ENCODE data around the gene TLR8. TPM values are rescaled to one million over a fixed set of nuclear protein-coding genes. Genes with fewer than 3 reads are reported as not detected.
"Not testable (repeated sequence)": the region's sequence is repeated elsewhere in the genome, so short reads cannot be mapped to it uniquely, and the experiment has no call there.

TLR8 gene
- total RNA-seq, 2 experiments from 2014 or later, result 0.11 to 0.17 TPM

- ATAC-seq (ENCODE audit: low read depth); H3K27me3 Mint-ChIP-seq; DNase-seq; H3K27ac Mint-ChIP-seq; H3K36me3 Mint-ChIP-seq; H3K9me3 Mint-ChIP-seq; POLR2A ChIA-PET; H3K4me3 Mint-ChIP-seq: not testable (repeated sequence)
- H3K4me1 Mint-ChIP-seq, result peaks cover 19% of the 10 kb centered on the region
These were observed 37.2 kb downstream of the TLR8 start for GRCh38 chrX:12943592-12943991.

DNA sequence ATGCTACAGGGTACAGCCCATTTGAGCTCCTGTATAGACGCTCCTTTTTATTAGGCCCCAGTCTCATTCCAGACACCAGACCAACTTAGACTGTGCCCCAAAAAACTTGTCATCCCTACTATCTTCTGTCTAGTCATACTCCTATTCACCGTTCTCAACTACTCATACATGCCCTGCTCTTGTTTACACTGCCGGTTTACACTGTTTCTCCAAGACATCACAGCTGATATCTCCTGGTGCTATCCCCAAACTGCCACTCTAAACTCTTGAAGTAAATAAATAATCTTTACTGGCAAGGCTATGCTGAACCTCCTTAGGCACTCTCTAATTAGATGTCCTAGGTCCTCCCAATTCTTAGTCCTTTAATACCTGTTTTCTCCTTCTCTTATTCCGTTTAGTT is 38.0 kb downstream of the TLR8 start:
- POLR2A ChIA-PET; ATAC-seq (ENCODE audit: low read depth); H3K27me3 Mint-ChIP-seq: not testable (repeated sequence)

GRCh38 chrX:12945494-12945893 is 39.1 kb downstream of the TLR8 start:
- Mint-ChIP-seq H3K27me3 (no peaks in the 10 kb centered on the region), H3K4me3 (no peak overlapping the region), H3K36me3 (no peaks in the 10 kb centered on the region), H3K9me3 (peaks cover 2% of the 10 kb centered on the region), H3K4me1 (peaks cover 34% of the 10 kb centered on the region), H3K27ac (no peak overlapping the region)
- POLR2A ChIA-PET, result interaction anchor here (0.6 kb wide), 1 partner anchor 557 kb away, joined by 3 read pairs; no protein-coding TSS in a partner anchor
- DNase-seq (no peak), ATAC-seq (ENCODE audit: low read depth) (no peak)

More for the DNA sequence above, 38.0 kb downstream of the TLR8 start:
- H3K4me1 Mint-ChIP-seq, result peaks cover 26% of the 10 kb centered on the region
- H3K9me3 Mint-ChIP-seq, H3K4me3 Mint-ChIP-seq, H3K36me3 Mint-ChIP-seq, H3K27ac Mint-ChIP-seq, DNase-seq: not testable (repeated sequence)

DNA sequence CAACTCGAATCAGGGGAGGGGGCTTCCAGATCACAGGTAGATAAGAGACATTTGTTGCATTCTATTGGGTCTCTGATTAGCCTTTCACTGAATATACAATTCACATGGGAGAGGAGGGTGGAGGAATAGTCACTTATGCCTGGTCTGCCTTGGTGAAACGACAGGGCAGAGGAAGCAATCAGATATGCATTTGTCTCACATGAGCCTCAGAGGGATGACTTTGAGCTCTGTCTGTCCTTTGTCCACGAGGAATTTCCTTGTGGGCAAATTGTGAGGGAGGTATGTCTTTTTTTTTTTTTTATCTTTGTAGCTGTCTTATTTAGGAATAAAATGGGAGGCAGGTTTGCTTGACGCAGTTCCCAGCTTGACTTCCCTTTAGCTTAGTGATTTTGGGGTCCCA is 40.0 kb downstream of the TLR8 start:
- no peak overlapping the region for H3K27ac Mint-ChIP-seq
- DNase-seq (no peak), ATAC-seq (ENCODE audit: low read depth) (no peak)
- POLR2A ChIA-PET, result interaction anchor here (0.9 to 16.4 kb wide), 8 partner anchors 10 to 543 kb away, joined by 3 to 942 read pairs (median 5); partner anchors contain the start of gene TMSB4X
- peaks cover 36% of the 10 kb centered on the region for H3K4me1 Mint-ChIP-seq
- H3K27me3 Mint-ChIP-seq, result no peaks in the 10 kb centered on the region
- H3K4me3 Mint-ChIP-seq, result peak overlapping the region; percentile 73
- no peaks in the 10 kb centered on the region for H3K9me3 Mint-ChIP-seq
- no peaks in the 10 kb centered on the region for H3K36me3 Mint-ChIP-seq

GRCh38 chrX:12946838-12947544 is 40.6 kb downstream of the TLR8 start:
- no peaks in the 10 kb centered on the region for H3K9me3 Mint-ChIP-seq
- peak; percentile 55 for DNase-seq
- ATAC-seq (ENCODE audit: low read depth), result no peak
- peak overlapping the region; percentile 90 for H3K27ac Mint-ChIP-seq
- peaks cover 38% of the 10 kb centered on the region for H3K4me1 Mint-ChIP-seq
- POLR2A ChIA-PET, result interaction anchor here (0.6 to 16.4 kb wide), 9 partner anchors 9 to 542 kb away, joined by 3 to 942 read pairs (median 5); partner anchors contain the start of gene TMSB4X
- peak overlapping the region; percentile 73 for H3K4me3 Mint-ChIP-seq
- no peaks in the 10 kb centered on the region for H3K36me3 Mint-ChIP-seq
- H3K27me3 Mint-ChIP-seq, result no peaks in the 10 kb centered on the region

DNA sequence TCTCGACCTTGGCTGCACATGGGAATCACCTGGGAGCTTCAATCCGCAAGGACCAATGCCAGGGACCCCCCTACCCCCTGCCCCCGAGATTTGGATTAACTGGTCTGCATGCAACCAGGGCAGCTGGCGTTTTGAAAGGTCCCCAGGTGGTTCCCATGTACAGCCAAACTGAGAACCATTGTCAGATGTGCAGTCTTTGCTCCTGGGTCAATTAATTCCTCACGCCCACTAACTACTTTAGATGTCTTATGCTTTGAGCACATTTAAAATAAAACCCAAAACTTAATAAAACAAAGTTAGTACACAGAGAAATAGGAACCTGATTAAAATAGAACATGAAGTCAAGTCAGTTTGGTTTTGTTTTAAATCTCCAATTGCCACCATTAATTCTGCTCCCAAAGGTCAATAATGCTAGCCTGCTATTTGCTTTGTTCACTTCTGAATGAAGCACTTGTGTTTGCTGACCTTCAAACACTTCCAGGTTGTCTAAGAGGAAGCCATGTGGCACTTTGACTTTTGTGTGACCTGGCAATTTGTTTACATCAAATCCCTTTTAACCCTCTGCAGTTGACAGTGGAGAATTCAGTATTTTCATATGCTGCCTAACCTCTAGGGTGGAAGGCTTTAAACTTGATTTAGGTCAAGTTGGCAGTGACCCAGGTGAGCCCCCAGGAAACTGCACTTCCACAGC is 41.3 kb downstream of the TLR8 start:
- Mint-ChIP-seq H3K9me3 (no peaks in the 10 kb centered on the region), H3K4me1 (peaks cover 41% of the 10 kb centered on the region), H3K27ac (peak overlapping the region; percentile 90), H3K36me3 (no peaks in the 10 kb centered on the region), H3K27me3 (no peaks in the 10 kb centered on the region), H3K4me3 (peak overlapping the region; percentile 39)
- DNase-seq (no peak), ATAC-seq (ENCODE audit: low read depth) (no peak)
- POLR2A ChIA-PET, result interaction anchor here (1.8 to 16.4 kb wide), 4 partner anchors 9 to 144 kb away, joined by 4 to 942 read pairs (median 44); partner anchors contain the start of gene TMSB4X

DNA sequence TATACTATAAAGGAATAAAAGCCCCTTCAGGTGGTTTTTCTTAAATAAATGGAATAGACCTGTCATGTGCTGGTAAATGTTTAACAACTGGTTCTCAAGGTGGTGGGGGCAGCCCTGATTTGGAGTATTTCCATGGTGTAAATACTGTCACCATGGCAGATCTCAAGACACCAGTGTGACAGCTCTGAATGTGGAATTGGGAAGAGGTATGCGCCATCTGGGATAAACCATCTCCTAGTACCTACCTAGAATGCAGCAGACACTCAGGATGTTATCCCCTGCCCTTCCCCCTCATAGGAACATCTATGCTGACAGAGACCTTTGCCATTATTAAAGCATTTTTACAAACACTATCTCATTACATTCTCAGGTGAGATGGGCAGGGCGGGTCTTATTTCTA is 42.1 kb downstream of the TLR8 start:
- H3K4me1 Mint-ChIP-seq, result peaks cover 49% of the 10 kb centered on the region
- POLR2A ChIA-PET, result interaction anchor here (1.8 to 16.4 kb wide), 3 partner anchors 24 to 143 kb away, joined by 4 to 942 read pairs (median 85); partner anchors contain the start of gene TMSB4X
- no peaks in the 10 kb centered on the region for H3K9me3 Mint-ChIP-seq
- DNase-seq, result no peak
- H3K4me3 Mint-ChIP-seq, result no peak overlapping the region
- peak overlapping the region; percentile 75 for H3K27ac Mint-ChIP-seq
- no peak for ATAC-seq (ENCODE audit: low read depth)
- no peaks in the 10 kb centered on the region for H3K27me3 Mint-ChIP-seq
- H3K36me3 Mint-ChIP-seq, result no peaks in the 10 kb centered on the region

DNA sequence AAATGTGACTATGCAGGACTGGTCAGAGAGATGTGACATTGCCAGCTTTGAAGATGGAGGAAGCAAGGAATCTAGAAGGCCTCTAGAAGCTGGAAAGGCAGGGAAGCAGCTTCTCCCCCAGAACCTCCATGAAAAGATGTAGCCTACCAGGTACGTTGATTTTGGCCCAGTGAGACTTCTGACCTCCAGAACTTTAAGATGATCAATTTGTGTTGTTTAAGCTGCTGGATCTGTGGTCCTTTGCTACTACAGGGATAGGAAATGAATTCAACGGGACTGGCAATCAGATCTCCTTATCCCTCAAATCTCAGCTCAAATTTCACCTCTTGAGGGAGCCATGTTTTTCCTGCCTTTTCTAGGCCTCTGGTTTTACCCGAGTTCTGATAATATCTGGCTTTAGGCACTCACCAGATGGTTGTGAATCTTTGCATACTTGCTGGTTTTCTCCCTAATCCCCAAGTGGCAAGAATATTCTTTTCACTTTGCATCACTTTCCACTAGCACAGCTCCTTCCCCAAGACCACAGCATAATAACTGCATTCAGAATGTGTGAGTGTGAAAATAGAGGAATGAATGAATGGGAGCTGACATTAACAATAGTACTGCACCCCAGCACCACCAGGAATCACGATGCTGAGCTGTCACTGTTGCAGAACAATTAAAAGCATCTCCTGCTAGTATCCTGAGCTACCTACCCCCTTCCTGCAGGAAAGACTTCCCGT is 42.9 kb downstream of the TLR8 start:
- DNase-seq (no peak), ATAC-seq (ENCODE audit: low read depth) (no peak)
- H3K4me3 Mint-ChIP-seq, result peak overlapping the region; percentile 97
- POLR2A ChIA-PET, result interaction anchor here (1.5 to 16.4 kb wide), 7 partner anchors 11 to 142 kb away, joined by 4 to 942 read pairs (median 8); partner anchors contain the start of gene TMSB4X
- no peaks in the 10 kb centered on the region for H3K36me3 Mint-ChIP-seq
- H3K9me3 Mint-ChIP-seq, result no peaks in the 10 kb centered on the region
- peak overlapping the region; percentile 95 for H3K27ac Mint-ChIP-seq
- H3K4me1 Mint-ChIP-seq, result peaks cover 53% of the 10 kb centered on the region
- no peaks in the 10 kb centered on the region for H3K27me3 Mint-ChIP-seq

GRCh38 chrX:12949927-12950656 is 43.7 kb downstream of the TLR8 start:
- Mint-ChIP-seq H3K27ac (peak overlapping the region; percentile 95), H3K27me3 (no peaks in the 10 kb centered on the region), H3K4me3 (peak overlapping the region; percentile 97), H3K4me1 (peaks cover 58% of the 10 kb centered on the region), H3K36me3 (no peaks in the 10 kb centered on the region), H3K9me3 (no peaks in the 10 kb centered on the region)
- no peak for DNase-seq
- ATAC-seq (ENCODE audit: low read depth), result peak; percentile 67
- POLR2A ChIA-PET, result interaction anchor here (0.9 to 16.4 kb wide), 12 partner anchors 10 to 142 kb away, joined by 3 to 942 read pairs (median 7); partner anchors contain the start of gene TMSB4X

GRCh38 chrX:12950851-12951594 is 44.6 kb downstream of the TLR8 start:
- H3K4me1 Mint-ChIP-seq, result peaks cover 62% of the 10 kb centered on the region
- peak; percentile 73 for ATAC-seq (ENCODE audit: low read depth)
- peak; percentile 67 for DNase-seq
- H3K4me3 Mint-ChIP-seq, result peak overlapping the region; percentile 97
- H3K36me3 Mint-ChIP-seq, result no peaks in the 10 kb centered on the region
- peak overlapping the region; percentile 95 for H3K27ac Mint-ChIP-seq
- H3K9me3 Mint-ChIP-seq, result no peaks in the 10 kb centered on the region
- POLR2A ChIA-PET, result interaction anchor here (0.9 to 16.4 kb wide), 14 partner anchors 9 to 141 kb away, joined by 3 to 942 read pairs (median 6); partner anchors contain the start of gene TMSB4X
- H3K27me3 Mint-ChIP-seq, result no peaks in the 10 kb centered on the region

DNA sequence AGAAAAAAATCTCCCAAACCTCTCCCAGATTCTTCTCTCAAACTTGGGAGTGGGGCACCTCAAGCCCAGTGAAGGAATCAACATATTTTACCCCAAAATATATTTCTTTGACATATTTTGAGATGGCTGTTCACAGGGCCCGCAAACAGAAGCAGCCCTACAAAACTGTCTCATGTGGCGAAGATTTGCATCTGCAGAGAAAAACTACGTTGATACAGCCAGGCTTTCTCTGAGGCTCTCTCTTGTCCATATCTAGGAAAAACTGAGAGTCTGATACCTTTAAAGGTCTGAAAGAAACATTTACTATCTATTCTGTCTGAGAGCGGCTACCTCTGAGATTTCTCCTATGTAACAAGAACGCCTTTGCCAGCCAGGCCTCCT is 45.2 kb downstream of the TLR8 start:
- H3K4me1 Mint-ChIP-seq, result peaks cover 63% of the 10 kb centered on the region
- H3K9me3 Mint-ChIP-seq, result no peaks in the 10 kb centered on the region
- no peaks in the 10 kb centered on the region for H3K36me3 Mint-ChIP-seq
- peak overlapping the region; percentile 97 for H3K4me3 Mint-ChIP-seq
- POLR2A ChIA-PET, result interaction anchor here (1.0 to 16.4 kb wide), 11 partner anchors 21 to 140 kb away, joined by 3 to 942 read pairs (median 8); partner anchors contain the start of gene TMSB4X
- no peaks in the 10 kb centered on the region for H3K27me3 Mint-ChIP-seq
- peak overlapping the region; percentile 95 for H3K27ac Mint-ChIP-seq
- no peak for DNase-seq
- no peak for ATAC-seq (ENCODE audit: low read depth)

- ATAC-seq (ENCODE audit: low read depth) (no peak), DNase-seq (no peak)
- no peaks in the 10 kb centered on the region for H3K9me3 Mint-ChIP-seq
- no peaks in the 10 kb centered on the region for H3K27me3 Mint-ChIP-seq
- H3K4me3 Mint-ChIP-seq, result peak overlapping the region; percentile 97
- H3K4me1 Mint-ChIP-seq, result peaks cover 57% of the 10 kb centered on the region
- POLR2A ChIA-PET, result interaction anchor here (1.0 to 16.4 kb wide), 5 partner anchors 19 to 138 kb away, joined by 4 to 942 read pairs (median 11); partner anchors contain the start of gene TMSB4X
- peak overlapping the region; percentile 95 for H3K27ac Mint-ChIP-seq
- H3K36me3 Mint-ChIP-seq, result no peaks in the 10 kb centered on the region
These were observed 47.0 kb downstream of the TLR8 start for GRCh38 chrX:12953420-12953819.

Measured in activated naive CD8-positive, alpha-beta T cell treated with anti-CD3 and anti-CD28 coated beads, Interleukin-2, amount 10 ng/mL, durations not matched to agents 7 days and 5 days (primary cell).